Esophagus muscularis mucosa (tissue), 4 donors: Measurements from ENCODE around the gene IGF2R. TPM values are rescaled to one million over a fixed set of nuclear protein-coding genes. Genes with fewer than 3 reads are reported as not detected.

Source experiments
- DNase-seq: peaks from one replicate; pipeline ENCODE4 v3.0.0-alpha.2; 2017; ENCODE audit errors: extremely low spot score
- H3K27ac ChIP-seq, 4 donors: fragments of 200-600 bp; sonication (generic); replicated peaks in 1 of 4; 1 replicate in 3 of 4; 2 replicates in 1 of 4; pipeline ENCODE4 v1.5.1; 2016 to 2019; ENCODE audit warnings: mild to moderate bottlenecking in 1 of 4
- H3K27me3 ChIP-seq, 4 donors: fragments of 200-600 bp; sonication (generic); one replicate each; pipeline versions ENCODE4 v1.5.1 to v1.6.0; 2016 to 2019
- H3K36me3 ChIP-seq, 4 donors: fragments of 200-600 bp; sonication (generic); one replicate each; pipeline ENCODE4 v1.5.1; 2016 to 2019
- H3K4me1 ChIP-seq, 4 donors: fragments of 200-600 bp; sonication (generic); one replicate each; pipeline ENCODE4 v1.5.1; 2016 to 2019
- H3K4me3 ChIP-seq, 4 donors: fragments of 200-600 bp; sonication (generic); 1 replicate in 2 of 4; 2 replicates in 2 of 4; pipeline ENCODE4 v1.5.1; 2016 to 2019; ENCODE audit warnings: mild to moderate bottlenecking in 4 of 4, moderate library complexity in 1 of 4
- H3K9me3 ChIP-seq, 4 donors: fragments of 200-600 bp; sonication (generic); 1 replicate in 3 of 4; 2 replicates in 1 of 4; pipeline ENCODE4 v1.5.1; 2016 to 2019
- CTCF ChIP-seq, 3 experiments: fragments of 200-600 bp in 2 of 3; fragments of 450-650 bp in 1 of 3; sonication (generic) in 2 of 3; IDR thresholded peaks; one replicate each; pipeline ENCODE4 v1.5.1; 2017 to 2019; ENCODE audit warnings: antibody characterized with exemption in 3 of 3, mild to moderate bottlenecking in 2 of 3, moderate library complexity in 1 of 3
- EP300 ChIP-seq: sonication (generic); formaldehyde crosslinking; IDR thresholded peaks from one replicate; pipeline ENCODE4 v1.6.1; 2017; ENCODE audit warnings: antibody characterized with exemption
- POLR2A ChIP-seq: fragments of 450-650 bp; IDR thresholded peaks from one replicate; pipeline ENCODE4 v1.6.1; 2017; ENCODE audit warnings: antibody characterized with exemption, moderate library complexity, mild to moderate bottlenecking, low read depth
- POLR2AphosphoS5 ChIP-seq, 2 donors: sonication (generic); formaldehyde crosslinking; IDR thresholded peaks; one replicate each; pipeline ENCODE4 v1.6.1; 2017; ENCODE audit warnings: antibody characterized with exemption in 2 of 2
- WGBS: methylation state at CpG from one replicate; pipeline ENCODE4 v1.1.5; 2018; 5-methylcytosine and 5-hydroxymethylcytosine counted together
- intact Hi-C: fragments of 100-400 bp; cut with DNase I; formaldehyde crosslinking; loops from one replicate; pipeline ENCODE4 v1.15.1; 2023
- total RNA-seq, 4 donors: library from RNA; depleted of rRNA; stranded (reverse); fragments of >200 nt; gene quantifications; one replicate each; pipeline versions ENCODE4 v1.1.0 to v1.2.1, GENCODE V29; 2016

Gene IGF2R
- total RNA-seq, 4 donors from 2014 or later, result 43.6 to 75.3 (median 58.4) TPM

DNA sequence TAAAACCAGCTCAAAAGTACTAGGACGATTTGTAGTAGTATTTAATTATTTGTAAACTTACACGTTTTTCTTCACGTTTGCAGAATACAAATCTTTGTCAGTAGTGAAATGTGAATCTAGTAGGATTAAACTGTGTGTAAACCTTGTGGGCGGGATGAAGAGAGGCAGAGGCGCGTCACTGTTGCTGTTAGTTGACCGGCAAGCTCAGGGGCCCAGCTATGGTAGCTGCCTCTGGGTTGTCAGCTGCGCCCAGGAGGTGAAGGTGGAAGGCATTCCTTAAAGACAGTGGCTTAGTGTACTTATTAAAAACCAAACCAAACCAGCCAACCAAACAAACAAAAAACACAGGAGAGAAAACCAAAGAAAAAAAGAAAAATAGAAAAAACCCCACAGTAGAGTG lies 69.6 kb downstream of the IGF2R start:
- 93% methylated on average over 8 of the region's 8 CpGs for WGBS

GRCh38 chr6:160039441-160039840 lies 70.6 kb downstream of the IGF2R start:
- Histone ChIP-seq H3K27me3 (no peaks in the 10 kb centered on the region), H3K27ac (no peak overlapping the region), H3K4me3 (no peak overlapping the region), H3K4me1 (peaks cover 8 to 31% (median 26%) of the 10 kb centered on the region in 4 donors), H3K9me3 (no peaks in the 10 kb centered on the region), H3K36me3 (peaks cover 18 to 72% (median 58%) of the 10 kb centered on the region in 4 donors)
- WGBS, result 93% methylated on average over 5 of the region's 5 CpGs
- no peak for DNase-seq
- intact Hi-C loops, result loop anchor here (10.0 kb wide), 2 partner anchors 175 to 245 kb away; partner anchors contain the start of gene MRPL18
- no peak for TF ChIP-seq POLR2AphosphoS5 (IDR thresholded peaks at IDR 0.05)
- TF ChIP-seq EP300, result no peak
- no peak for TF ChIP-seq CTCF (IDR thresholded peaks at IDR 0.05)
- no peak for TF ChIP-seq POLR2A

More for the DNA sequence above, 69.6 kb downstream of the IGF2R start:
- Histone ChIP-seq H3K9me3 (no peaks in the 10 kb centered on the region), H3K4me1 (peaks cover 8 to 31% (median 26%) of the 10 kb centered on the region in 4 donors), H3K4me3 (no peak overlapping the region), H3K27ac (no peak overlapping the region), H3K36me3 (peaks cover 22 to 74% (median 56%) of the 10 kb centered on the region in 4 donors), H3K27me3 (no peaks in the 10 kb centered on the region)
- peak; percentile 14 for DNase-seq
- TF ChIP-seq EP300 (no peak), POLR2AphosphoS5 (IDR thresholded peaks at IDR 0.05) (no peak), CTCF (IDR thresholded peaks at IDR 0.05) (no peak), POLR2A (no peak)
- intact Hi-C loops, result loop anchor here (10.0 kb wide), 2 partner anchors 174 to 244 kb away; partner anchors contain the start of gene MRPL18

GRCh38 chr6:160040055-160040454 lies 71.2 kb downstream of the IGF2R start:
- H3K36me3 ChIP-seq, result peaks cover 16 to 72% (median 58%) of the 10 kb centered on the region in 4 donors
- WGBS, result 95% methylated on average over 4 of the region's 4 CpGs
- no peak overlapping the region for H3K4me3 ChIP-seq
- DNase-seq, result no peak
- H3K27ac ChIP-seq, result no peak overlapping the region
- intact Hi-C loops, result no loop called here
- no peaks in the 10 kb centered on the region for H3K27me3 ChIP-seq
- peaks cover 8 to 31% (median 26%) of the 10 kb centered on the region in 4 donors for H3K4me1 ChIP-seq
- TF ChIP-seq EP300 (no peak), CTCF (IDR thresholded peaks at IDR 0.05) (no peak), POLR2AphosphoS5 (IDR thresholded peaks at IDR 0.05) (no peak), POLR2A (no peak)
- no peaks in the 10 kb centered on the region for H3K9me3 ChIP-seq

DNA sequence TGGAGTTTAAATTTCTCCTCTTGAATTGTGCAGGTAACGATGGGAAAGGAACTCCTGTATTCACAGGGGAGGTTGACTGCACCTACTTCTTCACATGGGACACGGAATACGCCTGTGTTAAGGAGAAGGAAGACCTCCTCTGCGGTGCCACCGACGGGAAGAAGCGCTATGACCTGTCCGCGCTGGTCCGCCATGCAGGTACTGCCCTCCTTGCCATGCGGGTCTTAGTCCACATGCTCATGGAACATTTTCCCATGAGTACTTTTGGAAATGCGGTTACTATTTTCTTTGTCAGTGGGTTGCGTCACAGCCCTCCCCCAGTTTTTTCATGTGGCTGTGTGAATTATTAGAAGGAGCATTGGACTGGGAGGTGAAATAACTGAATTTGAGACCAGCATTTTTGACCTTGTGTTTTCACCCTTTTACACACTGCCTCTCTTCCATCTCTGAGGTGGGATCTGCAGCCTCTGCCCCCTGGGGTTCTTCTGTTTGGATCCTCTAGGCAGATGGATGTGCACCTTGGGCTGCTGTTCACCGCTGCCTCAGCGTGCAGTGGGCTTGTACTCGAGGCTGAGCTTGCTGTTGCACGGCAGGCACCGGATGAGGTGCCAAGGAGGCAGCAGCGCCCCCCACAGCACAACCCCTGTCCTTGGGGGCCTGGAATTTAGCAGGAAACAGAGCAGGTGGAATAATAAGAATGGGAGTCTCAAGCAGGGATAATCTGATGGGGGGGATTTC lies 71.8 kb downstream of the IGF2R start:
- no peak for TF ChIP-seq EP300
- TF ChIP-seq CTCF (IDR thresholded peaks at IDR 0.05), result no peak
- TF ChIP-seq POLR2AphosphoS5 (IDR thresholded peaks at IDR 0.05), result no peak
- no peak for TF ChIP-seq POLR2A
- no peak overlapping the region for H3K4me3 ChIP-seq
- peaks cover 16 to 72% (median 57%) of the 10 kb centered on the region in 4 donors for H3K36me3 ChIP-seq
- no peak overlapping the region for H3K27ac ChIP-seq
- H3K27me3 ChIP-seq, result no peaks in the 10 kb centered on the region
- no peaks in the 10 kb centered on the region for H3K9me3 ChIP-seq
- DNase-seq, result no peak
- H3K4me1 ChIP-seq, result peaks cover 8 to 26% (median 24%) of the 10 kb centered on the region in 4 donors
- intact Hi-C loops, result no loop called here
- 91% methylated on average over 19 of the region's 19 CpGs for WGBS
